SK-N-SH (cell line): ENCODE measurements around the gene ABCC5. TPM values are rescaled to one million over a fixed set of nuclear protein-coding genes. Genes with fewer than 3 reads are reported as not detected.

Experiments used
- CTCF ChIA-PET: fragments of 300-600, 350-600 bp; formaldehyde crosslinking; extraction: SDS; loops from one replicate; lab custom pipeline; 2021; lab: Yijun Ruan, JAX
- POLR2A ChIA-PET: fragments of 350-600 bp; sonication (Branson Sonifier 250); formaldehyde crosslinking; extraction: SDS; loops from one replicate; lab custom pipeline; 2020; ENCODE audit warnings: antibody characterized with exemption, inconsistent platforms; lab: Yijun Ruan, JAX
- DNase-seq: peaks from one replicate; pipeline ENCODE4 v3.0.0; 2012
- H2AFZ ChIP-seq: fragments of 200-600 bp; sonication (generic); 2 replicates; pipeline ENCODE4 v1.8.1; 2016; ENCODE audit warnings: antibody characterized with exemption, mild to moderate bottlenecking, low read depth
- H3F3A ChIP-seq: fragments of 200-600 bp; sonication (generic); replicated peaks from 2 replicates; pipeline ENCODE3; 2016; ENCODE audit warnings: antibody characterized with exemption, mild to moderate bottlenecking; ENCODE audit not compliant: insufficient read depth
- H3K27ac ChIP-seq, 2 experiments: fragments of 200-500 bp in 1 of 2; fragments of 200-600 bp in 1 of 2; sonication (Bioruptor generic) in 1 of 2; sonication (generic), shearing (Covaris generic) in 1 of 2; 2 replicates each; pipeline versions ENCODE4 v1.5.1 to v1.6.1; 2014 to 2016; ENCODE audit warnings: low read depth in 2 of 2, inconsistent platforms in 1 of 2, low read length in 1 of 2, mild to moderate bottlenecking in 1 of 2, mixed read lengths in 1 of 2
- H3K27me3 ChIP-seq: fragments of 200-600 bp; sonication (generic), shearing (Covaris generic); 2 replicates; pipeline ENCODE4 v1.6.1; 2016; ENCODE audit warnings: mixed run types; ENCODE audit not compliant: insufficient read depth
- H3K36me3 ChIP-seq, 2 experiments: fragments of 200-500 bp in 1 of 2; fragments of 200-600 bp in 1 of 2; sonication (Bioruptor generic) in 1 of 2; sonication (generic) in 1 of 2; replicated peaks in 1 of 2; 2 replicates each; pipeline versions ENCODE3 to v1.5.1; 2014 to 2016; ENCODE audit warnings: low read length in 1 of 2, mild to moderate bottlenecking in 1 of 2; ENCODE audit not compliant: insufficient read depth in 2 of 2, control insufficient read depth in 1 of 2
- H3K4me1 ChIP-seq, 2 experiments: fragments of 200-500 bp in 1 of 2; fragments of 200-600 bp in 1 of 2; sonication (Bioruptor generic) in 1 of 2; sonication (generic), shearing (Covaris generic) in 1 of 2; 2 replicates each; pipeline versions ENCODE4 v1.5.1 to v1.6.1; 2014 to 2016; ENCODE audit warnings: low read depth in 1 of 2, low read length in 1 of 2, mixed run types in 1 of 2; ENCODE audit not compliant: insufficient read depth in 2 of 2, control insufficient read depth in 1 of 2
- H3K4me2 ChIP-seq: fragments of 200-600 bp; sonication (generic), shearing (Covaris generic); 2 replicates; pipeline ENCODE4 v1.6.1; 2017; ENCODE audit warnings: mixed run types
- H3K4me3 ChIP-seq, 2 experiments: fragments of 200-500 bp in 1 of 2; fragments of 200-600 bp in 1 of 2; sonication (Bioruptor generic) in 1 of 2; sonication (generic), shearing (Covaris generic) in 1 of 2; 2 replicates each; pipeline versions ENCODE4 v1.5.1 to v1.8.1; 2014 to 2016; ENCODE audit warnings: low read depth in 2 of 2, inconsistent platforms in 1 of 2, low read length in 1 of 2, mild to moderate bottlenecking in 1 of 2, mixed read lengths in 1 of 2, moderate library complexity in 1 of 2
- H3K79me2 ChIP-seq: fragments of 200-600 bp; sonication (generic); 2 replicates; pipeline ENCODE4 v1.8.1; 2017; ENCODE audit warnings: mild to moderate bottlenecking; ENCODE audit not compliant: insufficient read depth
- H3K9ac ChIP-seq: fragments of 200-600 bp; sonication (generic); 2 replicates; pipeline ENCODE4 v1.6.1; 2017; ENCODE audit warnings: mixed run types
- H3K9me2 ChIP-seq: fragments of 200-600 bp; sonication (generic); 2 replicates; pipeline ENCODE4 v1.6.1; 2017; ENCODE audit warnings: mixed run types
- H3K9me3 ChIP-seq: fragments of 200-600 bp; sonication (generic); 2 replicates; pipeline ENCODE4 v1.6.1; 2017; ENCODE audit warnings: mixed run types, mild to moderate bottlenecking, moderate library complexity
- H4K20me1 ChIP-seq: fragments of 200-600 bp; sonication (generic); 2 replicates; pipeline ENCODE4 v1.6.1; 2017; ENCODE audit warnings: mild to moderate bottlenecking, mixed run types; ENCODE audit not compliant: insufficient read depth
- CHD2 ChIP-seq: fragments of 150-350 bp; IDR thresholded peaks from 2 replicates; pipeline ENCODE4 v1.6.1; 2018; ENCODE audit warnings: low read length; ENCODE audit not compliant: partially characterized antibody
- CTCF ChIP-seq: fragments of 200-600 bp; sonication (generic); IDR thresholded peaks from 2 replicates; pipeline ENCODE4 v1.6.1; 2017; ENCODE audit warnings: antibody characterized with exemption, mild to moderate bottlenecking, moderate library complexity
- ELF1 ChIP-seq: IDR thresholded peaks from 2 replicates; pipeline ENCODE4 v1.4.0; 2012
- EZH2phosphoT487 ChIP-seq: fragments of 200-600 bp; sonication (generic); IDR thresholded peaks from 2 replicates; pipeline ENCODE4 v1.6.1; 2017; ENCODE audit warnings: low read depth, mixed run types, mild to moderate bottlenecking, antibody characterized with exemption, moderate library complexity, borderline replicate concordance
- FOXJ3 ChIP-seq: sonication (generic); formaldehyde crosslinking; IDR thresholded peaks from 2 replicates; pipeline ENCODE4 v1.5.1; 2020; ENCODE audit warnings: mild to moderate bottlenecking, missing genetic modification reagents
- MAX ChIP-seq: IDR thresholded peaks from 2 replicates; pipeline ENCODE4 v1.4.0; 2012; ENCODE audit warnings: low read depth
- MEF2A ChIP-seq: IDR thresholded peaks from 2 replicates; pipeline ENCODE4 v1.4.0; 2012; ENCODE audit warnings: low read depth, borderline replicate concordance
- PBX3 ChIP-seq: IDR thresholded peaks from 2 replicates; pipeline ENCODE4; 2012
- POLR2AphosphoS5 ChIP-seq: IDR thresholded peaks from 2 replicates; pipeline ENCODE4 v1.6.1; 2012; ENCODE audit warnings: low read depth, low read length
- RXRA ChIP-seq: IDR thresholded peaks from 2 replicates; pipeline ENCODE4 v1.4.0; 2012; ENCODE audit warnings: low read depth, mild to moderate bottlenecking, borderline replicate concordance
- SIN3A ChIP-seq: IDR thresholded peaks from 2 replicates; pipeline ENCODE4 v1.6.1; 2012; ENCODE audit warnings: low read depth, mild to moderate bottlenecking, low read length, moderate library complexity, borderline replicate concordance
- TEAD4 ChIP-seq: IDR thresholded peaks from 2 replicates; pipeline ENCODE4 v1.4.0; 2012; ENCODE audit warnings: mild to moderate bottlenecking, borderline replicate concordance; ENCODE audit not compliant: insufficient read depth
- USF1 ChIP-seq: IDR thresholded peaks from 2 replicates; pipeline ENCODE4 v1.4.0; 2012; ENCODE audit warnings: low read depth, borderline replicate concordance
- USF2 ChIP-seq: fragments of 150-350 bp; IDR thresholded peaks from 2 replicates; pipeline ENCODE4 v1.6.1; 2017; ENCODE audit warnings: antibody characterized with exemption, low read length, low read depth, borderline replicate concordance
- ZBTB33 ChIP-seq: IDR thresholded peaks from 2 replicates; pipeline ENCODE4 v1.4.0; 2012; ENCODE audit warnings: low read depth, borderline replicate concordance
- WGBS: methylation state at CpG from one replicate; pipeline ENCODE4 v1.1.6; 2017; ENCODE audit warnings: low lambda C conversion rate; 5-methylcytosine and 5-hydroxymethylcytosine counted together
- polyA plus RNA-seq, 3 experiments: library from polyadenylated mRNA; depleted of rRNA; stranded (reverse); fragments of >200 nt; gene quantifications; 2 replicates each; pipeline ENCODE4 v1.2.3, GENCODE V29; 2012

ABCC5 gene
- polyA plus RNA-seq, 1 of the 3 experiments (the other 2 are of a cell fraction), result 25.9 TPM

- no peaks in the 10 kb centered on the region for H3K9me3 ChIP-seq
- no peaks in the 10 kb centered on the region for H3K9me2 ChIP-seq
- H4K20me1 ChIP-seq, result no peaks in the 10 kb centered on the region
- no peak overlapping the region for H3K9ac ChIP-seq
- H3K27me3 ChIP-seq, result no peaks in the 10 kb centered on the region
- no peak for DNase-seq
- CTCF ChIA-PET, result interaction anchor here (1.0 to 1.7 kb wide), 4 partner anchors 8 to 27 kb away, joined by 3 to 6 read pairs (median 4); partner anchors contain the start of gene PARL
- H3K4me1 ChIP-seq, result no peaks in the 10 kb centered on the region
- H3K27ac ChIP-seq, result no peak overlapping the region
- no peaks in the 10 kb centered on the region for H3K79me2 ChIP-seq
- H3K4me3 ChIP-seq, result no peak overlapping the region
- H2AFZ ChIP-seq, result no peak overlapping the region
- no peak overlapping the region for H3K4me2 ChIP-seq
- no peaks in the 10 kb centered on the region for H3K36me3 ChIP-seq
- no peaks in the 10 kb centered on the region for H3F3A ChIP-seq
- POLR2A ChIA-PET, result no interaction called here
- no peak for TF ChIP-seq POLR2AphosphoS5
- TF ChIP-seq PBX3, result no peak
- no peak for TF ChIP-seq ELF1
- TF ChIP-seq TEAD4, result no peak
- no peak for TF ChIP-seq EZH2phosphoT487
- no peak for TF ChIP-seq MAX
- no peak for TF ChIP-seq FOXJ3 (CRISPR knock-in tag)
- no peak for TF ChIP-seq USF1
- TF ChIP-seq USF2, result no peak
- TF ChIP-seq ZBTB33, result no peak
- TF ChIP-seq CHD2, result no peak
- no peak for TF ChIP-seq MEF2A
- TF ChIP-seq CTCF, result no peak
- no peak for TF ChIP-seq RXRA
- no peak for TF ChIP-seq SIN3A
- WGBS, result 86% methylated on average over 8 of the region's 8 CpGs
Measured at GRCh38 chr3:183911763-183912506, 105.7 kb downstream of the ABCC5 start.
